ENCODE results near the gene PTPRG. TPM values are rescaled to one million over a fixed set of nuclear protein-coding genes. Genes with fewer than 3 reads are reported as not detected.
A peak's percentile ranks its signal among the peaks of the same experiment; 100 is the strongest.

Gene PTPRG
- total RNA-seq, 4 donors from 2014 or later: 33.5 to 56.6 (median 46.9) TPM

DNA sequence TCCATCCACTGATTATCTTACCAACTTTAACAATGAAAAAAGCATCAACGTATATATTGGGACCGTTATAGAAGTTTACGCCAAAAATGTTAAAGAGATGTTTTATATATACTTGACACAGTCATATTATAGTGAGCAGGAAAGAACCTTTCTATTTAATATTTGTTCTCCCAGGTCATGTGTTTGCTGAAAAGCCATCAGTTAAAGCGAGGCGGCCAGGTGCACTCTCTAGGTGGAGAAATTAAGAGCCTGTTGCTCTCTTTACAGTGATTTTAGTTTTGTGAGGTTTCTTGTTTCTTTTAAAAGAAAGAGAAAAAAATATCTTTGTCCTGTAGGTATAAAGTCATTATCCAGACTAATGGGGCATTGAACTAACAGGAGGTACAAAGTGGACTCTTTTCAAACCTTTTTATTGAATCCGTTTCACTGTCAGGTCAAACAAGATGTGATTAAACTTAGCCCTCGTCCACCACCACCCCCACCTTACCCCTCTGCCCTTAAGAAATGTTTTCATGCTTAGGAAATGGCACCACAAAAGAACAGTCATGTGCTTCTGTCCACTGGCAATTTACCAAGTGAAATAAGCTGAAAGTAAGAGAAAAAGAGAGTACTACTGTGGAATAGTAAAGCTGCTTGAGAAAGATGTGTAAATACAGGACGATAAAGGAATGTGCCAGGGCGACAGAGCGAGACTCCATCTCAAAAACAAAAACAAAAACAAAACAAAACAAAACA lies 279.9 kb downstream of the PTPRG start:
- DNase-seq: no peak
- TF ChIP-seq POLR2A (IDR thresholded peaks at IDR 0.05): no peak
- TF ChIP-seq, protein P1, sequence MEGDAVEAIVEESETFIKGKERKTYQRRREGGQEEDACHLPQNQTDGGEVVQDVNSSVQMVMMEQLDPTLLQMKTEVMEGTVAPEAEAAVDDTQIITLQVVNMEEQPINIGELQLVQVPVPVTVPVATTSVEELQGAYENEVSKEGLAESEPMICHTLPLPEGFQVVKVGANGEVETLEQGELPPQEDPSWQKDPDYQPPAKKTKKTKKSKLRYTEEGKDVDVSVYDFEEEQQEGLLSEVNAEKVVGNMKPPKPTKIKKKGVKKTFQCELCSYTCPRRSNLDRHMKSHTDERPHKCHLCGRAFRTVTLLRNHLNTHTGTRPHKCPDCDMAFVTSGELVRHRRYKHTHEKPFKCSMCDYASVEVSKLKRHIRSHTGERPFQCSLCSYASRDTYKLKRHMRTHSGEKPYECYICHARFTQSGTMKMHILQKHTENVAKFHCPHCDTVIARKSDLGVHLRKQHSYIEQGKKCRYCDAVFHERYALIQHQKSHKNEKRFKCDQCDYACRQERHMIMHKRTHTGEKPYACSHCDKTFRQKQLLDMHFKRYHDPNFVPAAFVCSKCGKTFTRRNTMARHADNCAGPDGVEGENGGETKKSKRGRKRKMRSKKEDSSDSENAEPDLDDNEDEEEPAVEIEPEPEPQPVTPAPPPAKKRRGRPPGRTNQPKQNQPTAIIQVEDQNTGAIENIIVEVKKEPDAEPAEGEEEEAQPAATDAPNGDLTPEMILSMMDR (IDR thresholded peaks at IDR 0.05): no peak
- Histone ChIP-seq H3K4me1 (no peaks in the 10 kb centered on the region), H3K36me3 (no peaks in the 10 kb centered on the region), H3K27me3 (no peaks in the 10 kb centered on the region), H3K4me3 (no peak overlapping the region), H3K9me3 (no peaks in the 10 kb centered on the region), H3K27ac (no peak overlapping the region)

- TF ChIP-seq, protein P1 (IDR thresholded peaks at IDR 0.05): no peak
- no peak for TF ChIP-seq POLR2A (IDR thresholded peaks at IDR 0.05)
- peaks cover 0 to under 1% (median 0%) of the 10 kb centered on the region in 4 donors for H3K4me1 ChIP-seq
- no peak for DNase-seq
- no peaks in the 10 kb centered on the region for H3K36me3 ChIP-seq
- no peak overlapping the region for H3K27ac ChIP-seq
- H3K27me3 ChIP-seq: no peaks in the 10 kb centered on the region
- no peak overlapping the region for H3K4me3 ChIP-seq
- H3K9me3 ChIP-seq: no peaks in the 10 kb centered on the region
Measured at GRCh38 chr3:61841988-61842387, 280.6 kb downstream of the PTPRG start.

DNA sequence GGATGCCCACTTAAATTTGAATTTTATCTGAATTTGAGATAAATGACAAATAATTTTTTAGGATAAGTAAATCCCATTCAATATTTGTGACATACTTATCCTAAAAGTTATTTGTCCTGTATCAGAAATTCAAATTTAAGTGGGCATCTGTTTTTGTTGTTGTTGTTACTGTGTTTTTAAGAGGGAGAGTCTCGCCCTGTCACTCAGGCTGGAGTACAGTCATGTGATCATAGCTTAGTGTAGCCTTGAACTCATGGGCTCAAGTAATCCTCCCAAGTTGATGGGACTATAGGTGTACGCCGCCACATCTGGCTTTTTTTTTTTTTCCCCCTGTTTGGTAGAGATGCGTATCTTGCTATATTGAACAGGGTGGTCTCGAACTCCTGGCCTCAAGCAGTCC lies 283.0 kb downstream of the PTPRG start:
- peaks cover 0 to 23% (median 3%) of the 10 kb centered on the region in 4 donors for H3K4me1 ChIP-seq
- no peaks in the 10 kb centered on the region for H3K9me3 ChIP-seq
- no peaks in the 10 kb centered on the region for H3K27me3 ChIP-seq
- no peaks in the 10 kb centered on the region for H3K36me3 ChIP-seq
- no peak for DNase-seq
- no peak overlapping the region for H3K4me3 ChIP-seq
- H3K27ac ChIP-seq: no peak overlapping the region
- TF ChIP-seq POLR2A (IDR thresholded peaks at IDR 0.05): no peak
- TF ChIP-seq, protein P1 (IDR thresholded peaks at IDR 0.05): no peak

GRCh38 chr3:61846488-61846887 lies 285.1 kb downstream of the PTPRG start:
- Histone ChIP-seq H3K9me3 (no peaks in the 10 kb centered on the region), H3K4me1 (peaks cover 0 to 26% (median 4%) of the 10 kb centered on the region in 4 donors), H3K4me3 (no peak overlapping the region), H3K36me3 (no peaks in the 10 kb centered on the region), H3K27me3 (no peaks in the 10 kb centered on the region), H3K27ac (peak overlapping the region in 1 of 4 donors; percentile 86)
- DNase-seq: no peak
- TF ChIP-seq POLR2A (IDR thresholded peaks at IDR 0.05): no peak
- TF ChIP-seq, protein P1 (IDR thresholded peaks at IDR 0.05): no peak

DNA sequence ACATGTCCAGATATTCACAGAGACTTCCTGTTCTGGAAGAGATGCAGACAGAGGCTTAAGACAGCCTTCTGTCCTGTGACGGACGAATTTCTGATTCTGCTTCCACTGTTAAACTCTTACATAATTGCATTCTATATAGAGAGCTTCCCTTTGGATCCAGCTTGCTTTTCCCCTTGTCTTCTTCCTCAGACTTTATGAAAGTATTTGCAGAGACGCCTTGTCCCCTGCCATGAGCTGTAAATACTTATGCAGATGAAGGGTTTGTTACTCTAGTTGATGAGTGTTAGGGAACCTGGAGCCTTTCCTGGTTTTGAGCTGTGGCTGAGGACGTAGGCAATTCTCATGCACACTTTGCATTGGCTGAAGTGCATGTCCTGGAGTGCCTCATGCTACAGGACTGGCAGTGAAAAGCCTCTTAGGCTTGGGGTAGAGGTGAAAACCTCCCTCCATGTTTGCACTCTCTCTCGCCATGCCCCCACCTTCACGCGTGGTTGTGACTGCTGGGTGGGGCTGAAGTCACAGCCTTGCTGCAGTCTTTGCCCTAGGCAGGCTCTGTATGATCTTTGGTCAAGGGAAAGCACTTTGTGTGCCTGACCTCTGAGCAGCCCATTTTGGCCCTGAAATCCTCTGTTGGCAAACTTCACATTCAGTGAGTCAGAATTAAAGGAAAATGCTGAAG lies 286.6 kb downstream of the PTPRG start:
- Histone ChIP-seq H3K4me1 (peaks cover 0 to 26% (median 4%) of the 10 kb centered on the region in 4 donors), H3K9me3 (no peaks in the 10 kb centered on the region), H3K27me3 (no peaks in the 10 kb centered on the region), H3K36me3 (no peaks in the 10 kb centered on the region), H3K27ac (peak overlapping the region; percentile 20 to 88 (median 78)), H3K4me3 (peak overlapping the region in 2 of 4 donors; percentile 1 to 13)
- peak in 1 of 2 donors; percentile 26 for TF ChIP-seq POLR2A (IDR thresholded peaks at IDR 0.05)
- TF ChIP-seq, protein P1 (IDR thresholded peaks at IDR 0.05): no peak
- DNase-seq: peak in 2 of 3 donors; percentile 79 to 83
